ENCODE measurements around the gene ZNF148.

DNA sequence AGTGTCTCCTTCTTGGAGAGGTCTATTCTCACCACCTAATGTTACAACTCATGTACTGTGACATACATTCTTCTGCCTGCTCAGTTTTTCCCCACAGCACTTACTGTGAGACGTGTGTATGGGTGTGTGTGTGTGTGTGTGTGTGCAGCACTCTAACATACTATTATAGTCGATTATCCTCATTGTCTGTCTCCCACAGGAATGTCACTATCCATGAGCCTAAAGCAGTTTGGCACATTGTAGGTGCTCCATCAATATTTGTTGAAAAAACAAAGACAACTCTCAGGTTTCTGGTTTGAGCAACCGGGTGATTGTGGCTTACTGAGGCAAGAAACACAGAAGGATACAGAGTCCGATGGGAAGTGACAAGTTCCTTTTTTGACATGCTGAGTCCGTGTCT lies 8.6 kb upstream of the ZNF148 start:
- TF ChIP-seq REPIN1 (tag by site-specific recombination; IDR thresholded peaks at IDR 0.05; ENCODE audit: low read depth) (no peak), ZNF629 (tag by site-specific recombination; IDR thresholded peaks at IDR 0.05) (no peak), KLF16 (tag by site-specific recombination; IDR thresholded peaks at IDR 0.05) (no peak), ZNF747 (tag by site-specific recombination; IDR thresholded peaks at IDR 0.05) (no peak), ZNF830 (tag by site-specific recombination; IDR thresholded peaks at IDR 0.05; ENCODE audit: low read depth) (no peak), YY1 (tag by site-specific recombination; IDR thresholded peaks at IDR 0.05) (no peak), ZFP37 (tag by site-specific recombination; IDR thresholded peaks at IDR 0.05) (no peak), SP3 (tag by site-specific recombination; IDR thresholded peaks at IDR 0.05) (no peak)
- TF ChIP-seq, protein P1, sequence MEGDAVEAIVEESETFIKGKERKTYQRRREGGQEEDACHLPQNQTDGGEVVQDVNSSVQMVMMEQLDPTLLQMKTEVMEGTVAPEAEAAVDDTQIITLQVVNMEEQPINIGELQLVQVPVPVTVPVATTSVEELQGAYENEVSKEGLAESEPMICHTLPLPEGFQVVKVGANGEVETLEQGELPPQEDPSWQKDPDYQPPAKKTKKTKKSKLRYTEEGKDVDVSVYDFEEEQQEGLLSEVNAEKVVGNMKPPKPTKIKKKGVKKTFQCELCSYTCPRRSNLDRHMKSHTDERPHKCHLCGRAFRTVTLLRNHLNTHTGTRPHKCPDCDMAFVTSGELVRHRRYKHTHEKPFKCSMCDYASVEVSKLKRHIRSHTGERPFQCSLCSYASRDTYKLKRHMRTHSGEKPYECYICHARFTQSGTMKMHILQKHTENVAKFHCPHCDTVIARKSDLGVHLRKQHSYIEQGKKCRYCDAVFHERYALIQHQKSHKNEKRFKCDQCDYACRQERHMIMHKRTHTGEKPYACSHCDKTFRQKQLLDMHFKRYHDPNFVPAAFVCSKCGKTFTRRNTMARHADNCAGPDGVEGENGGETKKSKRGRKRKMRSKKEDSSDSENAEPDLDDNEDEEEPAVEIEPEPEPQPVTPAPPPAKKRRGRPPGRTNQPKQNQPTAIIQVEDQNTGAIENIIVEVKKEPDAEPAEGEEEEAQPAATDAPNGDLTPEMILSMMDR (tag by site-specific recombination; IDR thresholded peaks at IDR 0.05) = no peak
- TF ChIP-seq, protein P2, sequence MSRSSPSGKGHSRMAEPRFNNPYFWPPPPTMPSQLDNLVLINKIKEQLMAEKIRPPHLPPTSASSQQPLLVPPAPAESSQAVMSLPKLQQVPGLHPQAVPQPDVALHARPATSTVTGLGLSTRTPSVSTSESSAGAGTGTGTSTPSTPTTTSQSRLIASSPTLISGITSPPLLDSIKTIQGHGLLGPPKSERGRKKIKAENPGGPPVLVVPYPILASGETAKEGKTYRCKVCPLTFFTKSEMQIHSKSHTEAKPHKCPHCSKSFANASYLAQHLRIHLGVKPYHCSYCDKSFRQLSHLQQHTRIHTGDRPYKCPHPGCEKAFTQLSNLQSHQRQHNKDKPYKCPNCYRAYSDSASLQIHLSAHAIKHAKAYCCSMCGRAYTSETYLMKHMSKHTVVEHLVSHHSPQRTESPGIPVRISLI (tag by site-specific recombination; IDR thresholded peaks at IDR 0.05) = no peak
- TF ChIP-seq, protein P3, sequence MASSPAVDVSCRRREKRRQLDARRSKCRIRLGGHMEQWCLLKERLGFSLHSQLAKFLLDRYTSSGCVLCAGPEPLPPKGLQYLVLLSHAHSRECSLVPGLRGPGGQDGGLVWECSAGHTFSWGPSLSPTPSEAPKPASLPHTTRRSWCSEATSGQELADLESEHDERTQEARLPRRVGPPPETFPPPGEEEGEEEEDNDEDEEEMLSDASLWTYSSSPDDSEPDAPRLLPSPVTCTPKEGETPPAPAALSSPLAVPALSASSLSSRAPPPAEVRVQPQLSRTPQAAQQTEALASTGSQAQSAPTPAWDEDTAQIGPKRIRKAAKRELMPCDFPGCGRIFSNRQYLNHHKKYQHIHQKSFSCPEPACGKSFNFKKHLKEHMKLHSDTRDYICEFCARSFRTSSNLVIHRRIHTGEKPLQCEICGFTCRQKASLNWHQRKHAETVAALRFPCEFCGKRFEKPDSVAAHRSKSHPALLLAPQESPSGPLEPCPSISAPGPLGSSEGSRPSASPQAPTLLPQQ (tag by site-specific recombination; IDR thresholded peaks at IDR 0.05) = no peak
- TF ChIP-seq, protein P4, sequence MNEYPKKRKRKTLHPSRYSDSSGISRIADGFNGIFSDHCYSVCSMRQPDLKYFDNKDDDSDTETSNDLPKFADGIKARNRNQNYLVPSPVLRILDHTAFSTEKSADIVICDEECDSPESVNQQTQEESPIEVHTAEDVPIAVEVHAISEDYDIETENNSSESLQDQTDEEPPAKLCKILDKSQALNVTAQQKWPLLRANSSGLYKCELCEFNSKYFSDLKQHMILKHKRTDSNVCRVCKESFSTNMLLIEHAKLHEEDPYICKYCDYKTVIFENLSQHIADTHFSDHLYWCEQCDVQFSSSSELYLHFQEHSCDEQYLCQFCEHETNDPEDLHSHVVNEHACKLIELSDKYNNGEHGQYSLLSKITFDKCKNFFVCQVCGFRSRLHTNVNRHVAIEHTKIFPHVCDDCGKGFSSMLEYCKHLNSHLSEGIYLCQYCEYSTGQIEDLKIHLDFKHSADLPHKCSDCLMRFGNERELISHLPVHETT (tag by site-specific recombination; IDR thresholded peaks at IDR 0.05) = no peak
- TF ChIP-seq, protein P5, sequence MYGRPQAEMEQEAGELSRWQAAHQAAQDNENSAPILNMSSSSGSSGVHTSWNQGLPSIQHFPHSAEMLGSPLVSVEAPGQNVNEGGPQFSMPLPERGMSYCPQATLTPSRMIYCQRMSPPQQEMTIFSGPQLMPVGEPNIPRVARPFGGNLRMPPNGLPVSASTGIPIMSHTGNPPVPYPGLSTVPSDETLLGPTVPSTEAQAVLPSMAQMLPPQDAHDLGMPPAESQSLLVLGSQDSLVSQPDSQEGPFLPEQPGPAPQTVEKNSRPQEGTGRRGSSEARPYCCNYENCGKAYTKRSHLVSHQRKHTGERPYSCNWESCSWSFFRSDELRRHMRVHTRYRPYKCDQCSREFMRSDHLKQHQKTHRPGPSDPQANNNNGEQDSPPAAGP (tag by site-specific recombination; IDR thresholded peaks at IDR 0.05) = no peak

All from HEK293 (cell line).